Nephron (organoid): ENCODE results near the gene CARHSP1.

Experiments
- H3K27ac Mint-ChIP-seq, 3 experiments: 2 replicates each; pipeline ENCODE4 v1.8.0; 2020; ENCODE audit warnings: mixed read lengths in 3 of 3, mild to moderate bottlenecking in 2 of 3, moderate library complexity in 1 of 3
- H3K27me3 Mint-ChIP-seq: 2 replicates; pipeline ENCODE4 v1.8.0; 2021; ENCODE audit warnings: low read depth, mild to moderate bottlenecking, moderate library complexity, mixed read lengths
- H3K36me3 Mint-ChIP-seq: 2 replicates; pipeline ENCODE4 v1.8.0; 2020; ENCODE audit warnings: low read depth, mixed read lengths
- H3K4me1 Mint-ChIP-seq: 2 replicates; pipeline ENCODE4 v1.8.0; 2020; ENCODE audit warnings: mixed read lengths
- H3K4me3 Mint-ChIP-seq, 3 experiments: 2 replicates each; pipeline ENCODE4 v1.8.0; 2020; ENCODE audit warnings: mild to moderate bottlenecking in 3 of 3, mixed read lengths in 3 of 3, moderate library complexity in 2 of 3
- H3K9me3 Mint-ChIP-seq: 2 replicates; pipeline ENCODE4 v1.8.0; 2020; ENCODE audit warnings: mixed read lengths
- CTCF ChIP-seq, 3 experiments: fragments of 200-600 bp; sonication (generic); IDR thresholded peaks; one replicate each; pipeline ENCODE4 v1.5.0; 2021; ENCODE audit warnings: antibody characterized with exemption in 3 of 3; ENCODE audit not compliant: unreplicated experiment in 3 of 3

CARHSP1 gene

GRCh38 chr16:8818504-8819270 is 50.1 kb downstream of the CARHSP1 start:
- Mint-ChIP-seq H3K4me3 (no peak overlapping the region), H3K27ac (no peak overlapping the region), H3K4me1 (no peaks in the 10 kb centered on the region)

GRCh38 chr16:8816967-8817655 is 51.7 kb downstream of the CARHSP1 start:
- Mint-ChIP-seq H3K27ac (no peak overlapping the region), H3K27me3 (no peaks in the 10 kb centered on the region), H3K4me3 (no peak overlapping the region), H3K36me3 (peaks cover 73% of the 10 kb centered on the region), H3K9me3 (no peaks in the 10 kb centered on the region), H3K4me1 (no peaks in the 10 kb centered on the region)
- no peak for TF ChIP-seq CTCF (IDR thresholded peaks at IDR 0.05; ENCODE audit: unreplicated experiment in 3 of 3)

More at GRCh38 chr16:8818504-8819270, 50.1 kb downstream of the CARHSP1 start:
- no peak for TF ChIP-seq CTCF (IDR thresholded peaks at IDR 0.05; ENCODE audit: unreplicated experiment in 3 of 3)
- Mint-ChIP-seq H3K36me3 (peaks cover 71% of the 10 kb centered on the region), H3K27me3 (no peaks in the 10 kb centered on the region), H3K9me3 (no peaks in the 10 kb centered on the region)

- Mint-ChIP-seq H3K9me3 (no peaks in the 10 kb centered on the region), H3K4me1 (no peaks in the 10 kb centered on the region), H3K4me3 (no peak overlapping the region), H3K36me3 (peaks cover 68% of the 10 kb centered on the region), H3K27me3 (no peaks in the 10 kb centered on the region), H3K27ac (no peak overlapping the region)
- no peak for TF ChIP-seq CTCF (IDR thresholded peaks at IDR 0.05; ENCODE audit: unreplicated experiment in 3 of 3)
These were observed 54.6 kb downstream of the CARHSP1 start for GRCh38 chr16:8814095-8814806.

- Mint-ChIP-seq H3K27me3 (no peaks in the 10 kb centered on the region), H3K27ac (no peak overlapping the region), H3K9me3 (no peaks in the 10 kb centered on the region), H3K4me3 (no peak overlapping the region), H3K36me3 (peaks cover 68% of the 10 kb centered on the region), H3K4me1 (no peaks in the 10 kb centered on the region)
- no peak for TF ChIP-seq CTCF (IDR thresholded peaks at IDR 0.05; ENCODE audit: unreplicated experiment in 3 of 3)
These were observed 56.5 kb downstream of the CARHSP1 start for GRCh38 chr16:8812162-8812843.

GRCh38 chr16:8808613-8809353 is 60.0 kb downstream of the CARHSP1 start:
- Mint-ChIP-seq H3K27me3 (no peaks in the 10 kb centered on the region), H3K9me3 (no peaks in the 10 kb centered on the region), H3K4me3 (no peak overlapping the region), H3K4me1 (no peaks in the 10 kb centered on the region), H3K27ac (no peak overlapping the region), H3K36me3 (peaks cover 66% of the 10 kb centered on the region)
- no peak for TF ChIP-seq CTCF (IDR thresholded peaks at IDR 0.05; ENCODE audit: unreplicated experiment in 3 of 3)
